Umbilical cord (tissue), 2 donors: ENCODE measurements around the gene CUX1. TPM values are rescaled to one million over a fixed set of nuclear protein-coding genes. Genes with fewer than 3 reads are reported as not detected.
"Not testable (repeated sequence)": the region's sequence is repeated elsewhere in the genome, so short reads cannot be mapped to it uniquely, and the experiment has no call there.

Experiments used
- DNase-seq: peaks from one replicate; pipeline ENCODE4 v3.0.0-alpha.2; 2015; ENCODE audit warnings: low spot score
- total RNA-seq: library from RNA; depleted of rRNA; stranded (reverse); fragments of >200 nt; gene quantifications from one replicate; pipeline ENCODE4 v1.2.3, GENCODE V29; 2014; ENCODE audit warnings: low replicate concordance; ENCODE audit not compliant: insufficient read depth

CUX1 gene
- total RNA-seq, 1 donor from 2014 or later, result 92.0 TPM

- DNase-seq, result no peak
Measured at GRCh38 chr7:102211590-102212550, 394.4 kb downstream of the CUX1 start.

GRCh38 chr7:102214477-102215072 is 397.1 kb downstream of the CUX1 start:
- DNase-seq, result no peak

- DNase-seq, result no peak
Measured at GRCh38 chr7:102215256-102215655, 397.8 kb downstream of the CUX1 start.

GRCh38 chr7:102215711-102216110 is 398.3 kb downstream of the CUX1 start:
- DNase-seq, result no peak

GRCh38 chr7:102216573-102217314 is 399.3 kb downstream of the CUX1 start:
- DNase-seq, result no peak

- no peak for DNase-seq
Measured at GRCh38 chr7:102220229-102220850, 402.9 kb downstream of the CUX1 start.

GRCh38 chr7:102220960-102221800 is 403.8 kb downstream of the CUX1 start:
- DNase-seq, result peak; percentile 62

- DNase-seq, result no peak
Measured at GRCh38 chr7:102221961-102222360, 404.5 kb downstream of the CUX1 start.

GRCh38 chr7:102222445-102222844 is 405.0 kb downstream of the CUX1 start:
- no peak for DNase-seq

GRCh38 chr7:102223184-102223583 is 405.8 kb downstream of the CUX1 start:
- DNase-seq, result no peak

GRCh38 chr7:102225025-102225424 is 407.6 kb downstream of the CUX1 start:
- no peak for DNase-seq

- DNase-seq, result no peak
Measured at GRCh38 chr7:102227371-102227770, 409.9 kb downstream of the CUX1 start.

GRCh38 chr7:102228935-102229334 is 411.5 kb downstream of the CUX1 start:
- no peak for DNase-seq

- not testable (repeated sequence) for DNase-seq
Measured at GRCh38 chr7:102230162-102230561, 412.7 kb downstream of the CUX1 start.

- DNase-seq, result no peak
Measured at GRCh38 chr7:102230593-102230992, 413.2 kb downstream of the CUX1 start.

GRCh38 chr7:102232611-102233286 is 415.3 kb downstream of the CUX1 start:
- no peak for DNase-seq

GRCh38 chr7:102234131-102234530 is 416.7 kb downstream of the CUX1 start:
- no peak for DNase-seq

- no peak for DNase-seq
Measured at GRCh38 chr7:102234801-102235550, 417.6 kb downstream of the CUX1 start.

GRCh38 chr7:102236102-102236501 is 418.7 kb downstream of the CUX1 start:
- no peak for DNase-seq
